Hindlimb muscle (tissue), 1 donor: Measurements from ENCODE around the gene SNCA. TPM values are rescaled to one million over a fixed set of nuclear protein-coding genes. Genes with fewer than 3 reads are reported as not detected.

ENCODE experiments used
- DNase-seq: peaks from one replicate; pipeline ENCODE4 v3.0.0-alpha.2; 2013
- polyA plus RNA-seq: library from polyadenylated mRNA; unstranded; fragments of 120-200 nt; gene quantifications from one replicate; pipeline ENCODE4 v1.2.1, GENCODE V29; 2013; ENCODE audit not compliant: insufficient read length

The SNCA gene
- polyA plus RNA-seq, 1 donor = 9.6 TPM

DNA sequence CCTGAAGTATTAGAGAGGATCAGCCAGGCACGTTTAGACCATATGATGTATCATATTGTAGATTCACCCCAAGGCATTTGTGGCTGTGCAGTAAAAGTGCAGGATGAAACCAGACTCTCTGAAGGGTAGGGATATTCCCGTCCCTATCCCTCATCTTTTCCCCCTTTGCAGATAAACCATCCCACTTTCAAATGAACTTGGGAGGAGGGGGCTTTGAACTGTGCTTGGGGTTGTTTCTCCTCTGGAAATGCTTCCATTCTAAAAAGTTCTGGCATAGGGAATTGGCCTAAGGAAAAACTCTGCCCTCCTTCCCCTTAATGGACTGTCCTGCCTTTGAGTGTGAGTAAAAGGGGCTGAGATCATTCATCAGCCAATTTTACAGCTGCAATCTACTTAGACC lies 23.8 kb downstream of the SNCA start:
- DNase-seq = no peak

DNA sequence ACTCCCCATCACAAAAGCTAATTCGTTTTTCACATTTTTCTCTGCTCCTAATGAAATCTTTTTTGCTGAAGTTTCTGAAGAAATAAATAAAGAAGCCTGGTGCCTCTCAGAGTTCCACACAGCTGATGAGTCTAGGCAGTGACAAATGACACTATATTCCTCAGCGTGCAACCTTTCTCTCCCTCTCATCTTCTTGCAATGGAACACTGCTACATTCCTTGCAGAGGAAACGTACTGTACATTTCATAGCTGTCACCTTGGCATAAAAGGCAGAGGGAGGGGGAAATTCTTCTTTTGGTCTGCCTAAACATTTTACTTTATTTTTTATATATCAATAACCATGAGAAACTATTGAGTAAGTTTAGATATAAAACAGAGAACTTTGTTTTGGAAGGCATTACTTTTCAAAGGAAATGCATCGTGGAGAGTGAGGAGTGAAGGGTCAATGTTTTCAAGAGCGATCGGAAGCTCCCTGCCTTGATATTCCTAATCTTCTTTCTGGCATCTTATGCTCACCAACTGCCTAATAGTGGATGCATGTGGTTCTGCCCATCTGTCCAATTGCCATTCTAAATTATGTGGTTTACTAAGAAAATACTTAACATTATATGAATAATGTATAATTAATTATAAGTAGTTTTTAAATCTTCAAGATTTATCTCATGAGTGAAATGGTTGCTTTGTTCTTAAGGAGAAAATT lies 29.4 kb downstream of the SNCA start:
- no peak for DNase-seq

DNA sequence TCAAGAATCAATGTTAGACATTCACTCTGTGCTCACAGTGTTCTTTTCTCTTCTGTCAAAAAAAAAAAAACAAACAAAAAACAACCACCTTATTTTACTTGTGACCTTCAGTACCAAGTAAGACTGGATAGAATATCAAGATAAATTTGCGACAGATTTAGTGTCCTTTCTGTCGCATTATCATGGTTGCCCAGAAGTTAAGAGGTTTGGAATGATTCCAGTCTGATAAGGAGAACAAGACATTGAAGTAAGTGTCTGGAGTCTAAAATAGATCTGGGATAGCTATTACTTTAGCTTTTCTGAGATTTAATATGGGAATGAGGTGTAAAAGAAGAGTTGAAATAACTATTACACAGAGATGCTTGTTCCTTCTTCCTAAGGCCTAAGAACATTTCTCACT lies 31.7 kb downstream of the SNCA start:
- DNase-seq = no peak

DNA sequence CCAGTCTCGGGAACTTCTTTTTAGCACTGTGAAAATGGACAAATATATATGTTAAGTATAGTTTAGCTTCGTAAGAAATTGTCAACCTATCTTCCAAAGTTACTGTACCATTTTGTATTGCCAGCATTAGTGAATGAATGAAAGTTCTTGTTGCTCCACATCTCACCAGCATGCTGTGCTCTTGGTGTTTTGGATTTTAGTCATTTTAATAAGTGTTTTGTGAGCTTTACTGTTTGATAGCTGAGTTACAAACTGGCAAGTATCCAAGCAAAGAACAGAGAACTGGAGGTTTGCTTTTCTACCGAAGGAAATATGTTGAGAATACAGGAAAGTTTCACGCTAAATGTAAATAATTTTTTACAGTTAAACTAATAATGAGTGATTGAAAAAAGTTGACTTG lies 33.0 kb downstream of the SNCA start:
- no peak for DNase-seq

DNA sequence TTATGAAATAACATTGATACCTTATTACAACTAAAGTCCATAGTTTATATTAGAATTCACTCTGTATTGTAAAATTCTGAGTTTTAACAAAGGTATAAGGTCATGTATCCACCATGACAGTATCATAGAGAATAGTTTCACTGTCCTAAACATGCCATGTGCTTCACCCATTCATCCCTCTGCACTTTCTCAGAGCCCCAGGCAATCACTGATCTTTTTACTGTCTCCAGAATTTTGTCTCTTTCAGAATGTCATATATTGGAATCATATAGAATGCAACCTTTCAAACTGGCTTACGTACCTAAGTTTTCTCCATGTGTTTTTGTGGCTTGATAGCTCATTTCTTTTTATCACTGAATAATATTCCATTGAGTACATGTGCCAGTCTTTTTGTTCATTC lies 33.9 kb downstream of the SNCA start:
- DNase-seq = no peak

DNA sequence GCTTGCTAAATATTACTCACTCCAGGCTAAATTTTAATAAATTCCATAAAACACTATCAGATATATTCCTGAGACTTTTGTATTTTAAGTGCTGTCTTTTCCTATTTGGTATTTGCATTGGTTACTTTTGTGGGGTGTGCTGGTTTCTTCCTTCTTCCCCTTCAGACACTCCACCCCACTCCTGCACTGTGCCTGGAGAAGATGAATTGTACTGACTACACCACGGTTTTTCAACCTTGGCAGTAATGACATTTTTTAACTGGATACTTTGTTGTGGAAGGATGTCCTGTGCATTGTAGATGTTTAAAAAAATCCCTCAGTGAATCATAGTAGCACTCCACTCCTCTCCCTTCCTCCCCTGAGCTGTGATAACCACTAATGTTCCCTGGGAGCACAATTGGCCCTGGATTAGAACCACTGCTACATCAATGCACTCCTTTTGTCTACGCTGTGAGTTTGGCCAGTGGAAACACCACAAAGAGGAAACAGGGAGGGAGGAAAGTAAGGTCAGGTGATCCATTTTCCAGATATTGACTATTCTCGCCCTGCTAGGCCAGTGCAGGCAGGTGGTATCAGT lies 36.3 kb downstream of the SNCA start:
- no peak for DNase-seq

DNA sequence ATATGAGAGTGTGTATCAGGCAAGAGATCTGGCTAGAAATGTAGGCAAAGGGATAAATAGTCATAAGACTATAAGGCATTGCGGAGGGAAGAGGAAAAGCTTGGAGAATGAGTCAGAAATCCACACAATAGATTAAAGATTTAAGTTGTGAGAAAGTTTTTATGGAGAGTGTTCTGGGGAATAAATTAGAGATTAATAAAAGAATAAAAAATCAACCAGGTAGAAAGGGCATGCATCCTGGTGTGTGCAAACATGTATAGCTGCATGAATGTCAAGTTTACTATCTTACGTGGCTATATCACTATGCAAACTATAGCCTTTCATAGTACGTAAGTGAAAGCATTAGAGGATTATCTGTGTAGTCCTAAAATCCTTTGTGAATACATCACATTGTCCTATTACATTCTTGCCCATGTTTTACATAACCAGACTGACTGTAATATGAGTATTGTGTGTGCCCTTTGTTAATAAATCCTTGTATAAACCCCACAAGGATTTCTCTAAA lies 36.9 kb downstream of the SNCA start:
- no peak for DNase-seq

DNA sequence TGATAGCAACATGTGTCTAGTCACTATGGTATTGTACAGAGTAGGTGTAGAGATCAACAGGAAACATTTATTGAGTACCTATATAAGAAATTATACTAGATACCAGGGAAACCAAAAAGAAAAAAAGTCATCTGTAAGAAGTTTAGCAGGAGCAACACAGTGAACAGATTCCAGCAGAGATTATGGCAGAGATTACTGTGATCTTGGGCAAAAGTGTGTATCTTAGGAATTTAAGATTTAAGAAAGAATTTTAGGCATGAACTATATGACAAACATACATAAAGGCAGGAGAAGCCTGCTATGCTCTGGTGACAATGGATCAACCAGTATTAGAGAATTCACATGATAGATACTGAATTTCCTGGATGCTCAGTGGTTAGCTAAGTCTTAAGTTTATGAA lies 37.9 kb downstream of the SNCA start:
- DNase-seq = no peak

DNA sequence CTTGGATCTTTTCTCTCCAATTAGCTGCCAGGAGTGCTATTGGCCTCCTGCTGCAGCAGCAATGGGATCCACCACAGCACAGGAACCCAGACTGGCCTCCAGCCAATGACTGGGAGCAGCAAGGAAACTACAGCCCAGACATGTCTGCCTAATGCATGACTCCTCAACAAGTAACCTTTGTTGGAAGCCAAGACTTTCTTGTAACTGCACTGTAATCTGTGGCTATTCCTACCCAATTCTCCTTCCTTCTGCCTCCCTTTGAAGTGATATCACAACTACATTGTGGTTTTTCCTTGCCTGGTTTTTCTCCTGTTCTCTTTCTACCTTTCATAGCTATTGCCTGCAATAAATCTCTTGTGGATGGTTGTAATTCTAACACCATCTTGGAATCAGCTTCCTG lies 39.8 kb downstream of the SNCA start:
- DNase-seq = no peak

DNA sequence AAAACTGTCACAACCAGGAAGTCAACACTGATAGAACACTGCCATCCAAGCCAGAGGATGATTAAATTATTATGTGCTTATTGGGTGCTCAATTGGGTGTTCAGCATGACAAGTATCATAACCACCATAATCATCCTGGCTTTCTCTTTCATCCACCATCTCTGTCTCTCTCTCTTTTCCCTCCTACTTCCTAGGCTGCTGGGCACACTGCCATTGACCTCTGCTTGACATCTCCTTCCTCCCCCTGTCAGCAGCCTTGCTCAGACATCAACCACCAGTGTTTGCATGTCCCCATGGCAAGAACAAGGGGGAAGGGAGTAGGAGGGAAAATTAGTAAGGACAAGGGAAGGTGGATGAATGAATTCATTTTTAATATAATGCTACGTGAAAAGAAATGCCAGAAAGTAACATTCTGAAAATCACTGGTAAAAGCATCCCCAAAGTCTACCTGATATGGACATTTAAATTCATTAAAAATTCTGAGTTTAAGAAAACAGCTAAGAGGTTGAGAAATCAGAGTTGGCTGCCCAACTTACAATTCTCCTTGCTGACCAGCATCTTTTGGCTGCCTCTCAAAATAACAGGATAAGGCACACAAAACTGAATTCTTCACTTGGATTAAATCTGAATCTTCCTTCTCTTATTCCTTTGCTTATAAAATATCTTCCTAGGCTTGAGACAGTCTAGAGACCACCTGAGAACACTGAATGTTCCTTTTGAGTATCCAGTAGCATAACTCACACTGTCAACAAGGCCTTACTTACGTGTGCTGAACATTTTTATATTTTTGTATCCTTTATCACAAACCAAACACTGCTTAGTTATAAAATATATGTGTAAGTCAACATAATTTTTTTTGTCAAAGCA lies 48.5 kb downstream of the SNCA start:
- DNase-seq = no peak

DNA sequence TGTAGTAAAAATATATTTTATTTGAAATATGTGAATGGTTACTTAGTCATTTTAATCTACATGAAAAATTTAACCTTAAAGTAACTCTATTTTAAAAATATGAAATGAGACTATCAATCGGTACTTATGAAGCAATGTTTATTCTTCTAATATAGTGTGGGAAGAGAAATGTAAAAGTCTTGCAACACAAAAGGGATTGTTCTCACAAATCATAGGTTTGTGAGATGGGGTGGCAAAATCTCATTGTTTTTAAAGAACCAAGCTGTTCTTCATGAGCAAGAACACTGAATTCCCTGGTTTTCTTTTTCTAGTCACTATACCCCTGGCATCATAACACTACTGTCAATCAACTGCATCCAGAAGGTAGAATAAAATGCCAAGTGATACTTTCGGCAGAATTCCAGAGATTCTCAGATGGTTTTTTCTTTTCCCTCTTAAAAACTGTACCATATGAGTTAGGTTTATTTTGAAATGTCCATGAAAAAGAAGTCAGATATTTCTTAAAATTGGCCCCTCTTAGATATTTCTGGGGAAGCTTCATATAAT lies 52.2 kb downstream of the SNCA start:
- no peak for DNase-seq

DNA sequence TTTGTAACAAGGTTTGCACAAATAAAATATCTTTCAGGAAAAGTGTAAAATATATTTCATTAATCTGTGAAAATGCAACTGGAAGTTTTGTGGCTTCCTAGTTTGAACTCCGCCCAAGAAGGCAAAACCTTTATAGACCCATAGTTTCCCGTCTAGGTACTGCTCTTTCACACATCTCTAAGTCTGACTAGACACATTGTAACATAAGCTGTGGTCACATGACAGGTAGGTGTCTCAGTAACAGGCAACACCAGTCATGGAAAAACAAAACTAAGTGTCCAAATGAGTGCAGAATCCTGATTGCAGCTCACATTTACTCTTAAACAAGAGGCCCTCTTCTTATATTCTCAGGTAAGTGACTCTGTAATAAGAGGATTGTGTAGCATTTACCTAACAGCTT lies 55.6 kb downstream of the SNCA start:
- DNase-seq = no peak

DNA sequence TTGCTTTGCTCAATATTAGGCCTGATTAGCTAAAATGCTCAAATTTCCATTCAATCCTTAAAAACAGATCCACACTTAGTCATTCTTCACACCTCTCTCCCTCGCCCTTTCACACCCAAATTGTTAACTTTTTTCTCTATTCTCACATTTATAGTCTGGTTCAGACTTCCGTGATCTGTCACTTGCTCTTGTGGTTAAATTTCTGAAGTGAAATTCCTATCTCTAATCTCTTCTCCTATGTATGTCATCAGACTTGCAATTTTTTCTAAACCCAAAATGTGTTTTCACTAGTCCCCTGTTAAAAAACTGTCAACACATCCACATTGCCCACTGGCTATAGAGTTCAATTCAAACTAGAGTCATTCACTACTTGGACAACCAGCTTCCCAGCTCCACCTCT lies 63.2 kb downstream of the SNCA start:
- no peak for DNase-seq

DNA sequence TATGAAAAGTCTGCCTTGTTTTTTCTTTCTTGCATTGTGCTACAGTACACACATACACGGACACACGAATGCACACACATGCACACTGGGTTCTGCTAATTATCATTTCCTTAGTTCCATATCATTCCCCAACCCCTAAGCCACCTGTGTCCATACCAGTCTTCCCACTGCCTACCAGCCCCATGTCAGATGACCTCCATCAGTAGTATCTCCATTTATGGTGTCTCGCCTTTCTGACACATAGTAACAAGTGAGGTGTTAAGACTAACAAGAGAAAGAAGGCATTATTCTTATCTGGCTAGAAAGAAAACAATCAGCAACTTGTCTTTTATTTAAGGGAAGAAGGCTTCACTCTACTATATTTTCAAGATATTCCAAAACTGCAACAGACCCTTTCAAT lies 67.1 kb downstream of the SNCA start:
- DNase-seq = no peak

DNA sequence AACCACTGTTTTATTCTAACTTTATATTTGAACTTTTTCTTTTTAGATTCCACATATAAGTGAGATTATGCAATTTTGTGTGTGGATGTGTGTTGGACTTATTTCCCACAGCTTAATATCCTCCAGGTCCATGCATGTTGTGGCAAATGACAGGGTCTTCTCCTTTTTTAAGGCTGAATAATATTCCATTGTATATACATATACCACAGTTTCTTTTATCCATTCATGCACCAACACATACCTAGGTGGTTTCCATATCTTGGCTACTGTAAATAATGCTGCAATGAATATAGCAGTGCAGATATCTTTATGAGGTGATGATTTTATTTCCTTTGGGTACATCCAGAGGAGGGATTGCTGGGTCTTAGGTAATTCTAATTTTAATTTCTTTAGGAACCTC lies 69.0 kb downstream of the SNCA start:
- DNase-seq = no peak

DNA sequence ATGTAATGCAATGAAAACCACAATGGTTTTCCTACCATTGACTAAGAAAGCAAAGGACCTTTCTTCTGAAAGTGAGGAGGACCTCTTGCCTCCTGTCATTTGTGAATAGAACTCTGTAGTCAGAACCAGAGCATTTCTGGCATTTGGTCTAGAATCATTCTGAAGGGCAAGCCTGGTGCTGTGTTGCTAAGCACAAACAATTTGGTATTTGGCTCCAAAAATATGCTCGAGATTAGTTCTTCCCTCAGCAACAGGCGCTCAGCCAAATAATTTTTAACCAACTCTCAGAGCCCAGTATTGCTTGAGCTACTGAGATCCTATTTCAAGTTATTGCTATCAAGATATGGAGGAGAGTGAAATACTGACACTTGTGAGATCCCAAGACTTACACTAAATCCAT lies 71.0 kb downstream of the SNCA start:
- DNase-seq = peak; percentile 16

DNA sequence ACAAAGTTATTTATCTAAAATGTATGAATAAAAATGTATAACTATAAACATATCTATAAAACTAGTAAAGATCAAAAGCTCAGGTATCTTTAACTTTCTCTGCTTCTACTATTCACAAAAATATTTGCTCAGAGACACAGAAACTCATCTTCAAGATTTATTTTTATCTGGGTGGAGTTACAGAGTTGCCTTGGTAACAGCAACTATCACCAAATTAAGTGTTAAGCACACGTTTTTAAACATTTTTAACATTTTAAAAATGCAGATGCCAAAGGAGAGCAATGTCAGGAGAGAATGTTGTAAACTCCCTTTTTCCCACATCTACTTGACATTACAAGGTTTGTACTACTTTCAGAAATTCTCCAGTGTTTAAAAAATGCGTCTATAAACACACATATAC lies 71.4 kb downstream of the SNCA start:
- no peak for DNase-seq

DNA sequence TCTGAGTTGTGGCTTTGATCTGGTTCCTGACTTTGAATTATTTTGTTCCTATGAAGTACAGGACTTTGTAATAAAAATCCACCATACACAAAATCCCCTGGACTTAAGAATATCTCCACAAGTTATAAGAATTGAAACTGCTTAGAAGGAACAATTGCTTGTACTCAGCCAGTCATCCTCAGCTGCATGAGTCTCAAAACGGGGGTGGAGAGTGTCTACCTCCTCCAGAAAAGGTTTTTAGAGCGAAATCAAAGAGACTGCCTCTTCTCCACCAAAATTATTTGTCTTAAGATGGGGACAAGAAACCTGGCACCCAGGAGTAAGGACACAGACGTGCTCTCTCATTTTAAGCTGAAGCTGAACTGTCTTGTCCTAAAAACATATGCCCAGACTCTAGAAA lies 74.7 kb downstream of the SNCA start:
- no peak for DNase-seq

DNA sequence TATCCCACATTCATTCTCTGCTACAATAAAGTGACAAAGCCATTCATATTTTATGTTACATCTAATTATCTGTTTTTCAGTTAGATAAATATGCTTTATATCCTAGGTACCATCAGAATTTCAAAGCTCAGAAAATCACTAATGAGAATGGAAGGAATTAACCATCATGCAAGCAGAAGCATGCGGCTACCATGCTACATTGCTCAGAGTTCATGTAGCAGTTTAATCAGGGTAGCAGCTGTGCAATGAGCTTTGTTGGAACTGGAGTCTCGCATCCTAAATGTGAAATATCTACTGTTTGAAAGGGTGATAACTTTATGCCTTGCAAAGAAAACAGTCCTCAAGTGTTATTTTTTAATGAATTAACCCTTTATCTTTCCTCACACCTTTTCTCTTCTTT lies 77.5 kb downstream of the SNCA start:
- DNase-seq = no peak

DNA sequence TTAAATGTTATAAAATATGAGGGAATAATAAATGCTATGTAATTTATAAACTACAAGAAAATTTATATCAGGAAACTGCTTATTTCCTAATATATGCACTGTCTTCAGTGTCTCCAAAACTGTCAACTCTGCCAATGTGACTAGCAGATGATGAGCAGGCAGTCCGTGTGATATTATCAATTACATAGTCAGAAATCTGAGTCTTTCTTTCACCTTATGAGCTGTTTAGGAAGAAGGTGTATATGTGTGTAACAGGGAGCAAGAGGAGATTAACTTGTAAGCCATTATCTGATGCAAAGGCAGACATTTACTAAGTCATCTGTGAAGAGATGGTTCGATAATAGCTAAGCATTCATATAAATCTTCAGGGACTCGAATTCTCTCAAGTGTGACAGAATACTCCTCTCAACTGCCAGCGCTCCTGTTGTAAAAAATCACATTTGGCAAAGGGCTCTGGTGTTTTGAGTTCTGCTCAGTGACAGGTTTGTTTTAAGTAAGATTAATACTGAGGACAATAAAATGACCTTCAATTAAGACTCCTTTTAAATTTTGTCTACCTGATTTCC lies 79.7 kb downstream of the SNCA start:
- no peak for DNase-seq

DNA sequence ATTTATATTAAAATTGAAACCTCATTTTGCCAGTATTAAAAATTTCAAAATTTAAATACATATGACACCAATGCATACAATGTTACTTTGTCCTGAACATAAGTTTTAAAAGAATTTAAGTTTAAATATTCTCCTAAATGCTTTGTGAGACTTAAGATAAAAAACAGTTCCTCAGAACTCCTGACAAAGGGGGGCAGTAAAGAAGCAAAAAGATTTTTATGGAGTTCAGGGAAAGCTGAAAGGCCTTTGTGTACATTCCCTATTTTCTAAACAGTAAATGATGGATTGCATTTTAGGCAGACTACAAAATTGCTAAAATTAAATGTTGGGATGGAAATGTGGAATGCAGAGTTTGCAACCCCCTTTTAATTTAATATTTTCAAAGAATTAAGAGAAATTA lies 81.7 kb downstream of the SNCA start:
- no peak for DNase-seq

DNA sequence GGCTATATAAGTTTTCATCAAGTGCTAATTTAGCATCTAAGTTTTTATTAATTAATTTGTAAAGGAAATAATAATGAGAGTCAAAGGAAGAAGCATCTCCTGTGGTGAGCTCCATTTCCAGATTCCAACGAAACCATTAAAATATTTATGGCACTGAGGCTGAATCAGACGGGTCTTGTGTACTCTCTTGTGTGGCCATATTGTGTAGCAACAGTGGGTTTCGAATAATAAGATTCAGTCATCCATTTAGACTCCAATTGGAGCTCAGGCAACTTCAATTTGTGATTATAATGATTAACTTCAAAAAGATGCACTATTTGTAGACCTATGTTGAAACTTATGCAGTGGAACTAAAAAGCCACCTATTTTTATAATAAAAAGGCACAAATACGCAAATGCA lies 82.4 kb downstream of the SNCA start:
- DNase-seq = no peak

DNA sequence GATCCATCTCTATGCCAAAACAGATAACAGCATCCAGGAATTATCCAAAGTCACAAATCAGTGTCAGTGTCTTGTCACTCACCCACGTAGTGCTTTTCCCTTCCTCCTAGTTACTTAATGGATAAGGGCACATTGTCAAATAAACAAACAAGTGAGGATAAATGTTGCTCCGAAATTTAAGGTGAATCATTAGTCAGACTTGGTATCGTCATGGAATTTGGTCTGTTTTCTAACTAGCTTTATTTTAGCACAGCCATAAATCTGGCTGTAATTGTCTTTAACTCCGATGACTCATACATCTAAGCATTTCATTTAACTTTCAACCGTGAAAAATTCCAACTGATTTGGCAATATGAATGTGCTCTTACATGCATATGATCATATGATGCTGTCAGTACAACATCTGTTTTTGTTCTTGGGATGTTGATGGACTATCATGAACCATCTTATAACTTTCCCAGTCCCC lies 83.3 kb downstream of the SNCA start:
- peak; percentile 28 for DNase-seq
